ENCODE results near the gene FARS2.
A peak's percentile ranks its signal among the peaks of the same experiment; 100 is the strongest.

FARS2 gene

GRCh38 chr6:5217356-5217755 lies 44.0 kb upstream of the FARS2 start:
- TF ChIP-seq CTCF (IDR thresholded peaks at IDR 0.05; ENCODE audit: unreplicated experiment in 3 of 3): no peak
- H3K4me3 Mint-ChIP-seq: no peak overlapping the region
- no peaks in the 10 kb centered on the region for H3K27me3 Mint-ChIP-seq (ENCODE audit: low read depth)
- peak overlapping the region in 2 of 3 experiments; percentile 9 to 36 for H3K27ac Mint-ChIP-seq
- H3K9me3 Mint-ChIP-seq: no peaks in the 10 kb centered on the region
- peaks cover 68% of the 10 kb centered on the region for H3K4me1 Mint-ChIP-seq
- peaks cover 9% of the 10 kb centered on the region for H3K36me3 Mint-ChIP-seq (ENCODE audit: low read depth)

GRCh38 chr6:5219011-5219691 lies 42.2 kb upstream of the FARS2 start:
- H3K4me3 Mint-ChIP-seq: no peak overlapping the region

GRCh38 chr6:5220443-5220842 lies 40.9 kb upstream of the FARS2 start:
- no peaks in the 10 kb centered on the region for H3K27me3 Mint-ChIP-seq (ENCODE audit: low read depth)
- H3K4me1 Mint-ChIP-seq: peaks cover 47% of the 10 kb centered on the region
- H3K27ac Mint-ChIP-seq: peak overlapping the region in 2 of 3 experiments; percentile 22 to 81
- no peak overlapping the region for H3K4me3 Mint-ChIP-seq
- H3K9me3 Mint-ChIP-seq: no peaks in the 10 kb centered on the region
- no peak for TF ChIP-seq CTCF (IDR thresholded peaks at IDR 0.05; ENCODE audit: unreplicated experiment in 3 of 3)
- peaks cover 10% of the 10 kb centered on the region for H3K36me3 Mint-ChIP-seq (ENCODE audit: low read depth)

More at GRCh38 chr6:5219011-5219691, 42.2 kb upstream of the FARS2 start:
- no peaks in the 10 kb centered on the region for H3K9me3 Mint-ChIP-seq
- peaks cover 10% of the 10 kb centered on the region for H3K36me3 Mint-ChIP-seq (ENCODE audit: low read depth)
- peaks cover 59% of the 10 kb centered on the region for H3K4me1 Mint-ChIP-seq
- TF ChIP-seq CTCF (IDR thresholded peaks at IDR 0.05; ENCODE audit: unreplicated experiment in 3 of 3): no peak
- no peaks in the 10 kb centered on the region for H3K27me3 Mint-ChIP-seq (ENCODE audit: low read depth)
- H3K27ac Mint-ChIP-seq: peak overlapping the region; percentile 6 to 81 (median 66)

DNA sequence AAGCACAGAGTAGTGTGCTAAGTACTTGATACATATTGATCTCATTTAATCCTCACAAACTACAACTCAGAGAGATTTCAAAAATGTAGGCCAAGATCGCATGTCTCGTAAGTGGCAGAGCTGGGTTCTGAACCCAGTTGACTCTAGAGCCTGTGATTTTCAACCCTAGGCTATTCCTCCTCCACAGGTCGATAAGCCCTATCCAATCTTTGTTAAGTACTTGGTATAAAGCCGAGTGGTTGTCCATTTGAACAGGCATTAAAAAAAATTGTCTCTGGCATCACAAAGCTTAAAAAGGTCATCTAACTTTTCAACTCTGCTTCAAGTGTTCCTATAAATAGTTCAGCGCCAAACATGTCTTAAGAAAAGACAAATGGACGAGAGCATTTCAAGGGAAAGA lies 38.0 kb upstream of the FARS2 start:
- peaks cover 13% of the 10 kb centered on the region for H3K36me3 Mint-ChIP-seq (ENCODE audit: low read depth)
- H3K4me1 Mint-ChIP-seq: peaks cover 26% of the 10 kb centered on the region
- TF ChIP-seq CTCF (IDR thresholded peaks at IDR 0.05; ENCODE audit: unreplicated experiment in 3 of 3): no peak
- H3K4me3 Mint-ChIP-seq: no peak overlapping the region
- no peaks in the 10 kb centered on the region for H3K9me3 Mint-ChIP-seq
- H3K27me3 Mint-ChIP-seq (ENCODE audit: low read depth): no peaks in the 10 kb centered on the region
- no peak overlapping the region for H3K27ac Mint-ChIP-seq

DNA sequence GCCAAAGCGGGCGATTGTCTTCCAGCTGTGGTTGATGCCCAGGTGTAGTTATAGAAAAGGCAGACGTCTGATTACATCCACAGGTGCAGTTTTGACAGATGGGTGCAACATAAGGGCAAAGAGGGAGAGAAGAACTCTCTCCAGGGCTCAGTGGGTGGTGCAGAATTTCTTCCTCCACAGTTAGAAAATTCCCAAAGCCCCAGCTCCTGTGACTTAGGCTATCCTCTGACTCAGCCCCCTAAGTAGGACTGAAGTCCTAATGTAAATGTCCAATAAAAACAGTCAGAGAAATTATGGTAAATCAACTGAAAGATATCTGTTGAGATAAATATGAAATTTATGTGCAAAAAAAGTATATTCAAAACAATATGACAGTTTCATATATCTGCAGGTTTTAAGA lies 32.0 kb upstream of the FARS2 start:
- TF ChIP-seq CTCF (IDR thresholded peaks at IDR 0.05; ENCODE audit: unreplicated experiment in 3 of 3): no peak
- no peak overlapping the region for H3K27ac Mint-ChIP-seq
- no peaks in the 10 kb centered on the region for H3K9me3 Mint-ChIP-seq
- peaks cover 3% of the 10 kb centered on the region for H3K36me3 Mint-ChIP-seq (ENCODE audit: low read depth)
- no peaks in the 10 kb centered on the region for H3K4me1 Mint-ChIP-seq
- no peaks in the 10 kb centered on the region for H3K27me3 Mint-ChIP-seq (ENCODE audit: low read depth)
- no peak overlapping the region for H3K4me3 Mint-ChIP-seq

DNA sequence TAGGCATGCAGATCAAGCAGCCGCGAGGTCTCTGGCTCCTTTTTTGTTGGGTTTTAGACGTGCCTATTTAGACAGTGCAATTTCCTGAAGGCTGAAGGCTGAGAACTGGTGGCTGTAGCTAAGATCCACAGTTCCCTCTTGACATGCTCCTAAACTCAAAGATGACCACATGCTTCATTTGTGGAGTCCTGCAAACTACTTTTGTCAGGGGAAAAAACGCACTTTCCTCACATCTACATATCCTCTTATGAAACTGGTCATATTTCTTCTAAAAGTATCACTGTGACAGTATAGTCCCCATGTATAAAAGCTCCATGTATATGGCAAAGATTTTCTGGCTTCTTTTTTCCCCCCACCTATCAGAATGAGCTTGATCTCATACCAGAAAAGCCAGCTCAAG lies 31.2 kb upstream of the FARS2 start:
- no peak overlapping the region for H3K4me3 Mint-ChIP-seq
- H3K4me1 Mint-ChIP-seq: no peaks in the 10 kb centered on the region
- no peak overlapping the region for H3K27ac Mint-ChIP-seq
- H3K9me3 Mint-ChIP-seq: no peaks in the 10 kb centered on the region
- peaks cover 3% of the 10 kb centered on the region for H3K36me3 Mint-ChIP-seq (ENCODE audit: low read depth)
- TF ChIP-seq CTCF (IDR thresholded peaks at IDR 0.05; ENCODE audit: unreplicated experiment in 3 of 3): no peak
- H3K27me3 Mint-ChIP-seq (ENCODE audit: low read depth): no peaks in the 10 kb centered on the region
